H1 (cell line): Measurements from ENCODE around the gene ENPP7. TPM values are rescaled to one million over a fixed set of nuclear protein-coding genes. Genes with fewer than 3 reads are reported as not detected.

ENCODE experiments used
- microRNA-seq, 2 experiments: library from miRNA; unstranded; fragments of <30 nt; microRNA quantifications; one replicate each; pipeline versions ENCODE4 to v1.2.0, GENCODE V29; 2016 to 2020; ENCODE audit warnings: borderline microRNAs expressed in 2 of 2, borderline number of aligned reads in 2 of 2, borderline replicate concordance in 1 of 2
- polyA plus RNA-seq, 7 experiments: library from polyadenylated mRNA; depleted of rRNA in 3 of 7; stranded (reverse) in 5 of 7; unstranded in 2 of 7; fragments of >200 nt in 5 of 7; fragments of 200-250 nt in 2 of 7; gene quantifications; 1 replicate in 5 of 7; 2 replicates in 1 of 7; 4 replicates in 1 of 7; pipeline versions ENCODE4 v1.2.1 to v1.2.3, GENCODE V29; 2011 to 2013; ENCODE audit warnings: missing spikeins in 2 of 7, mixed read lengths in 2 of 7
- small RNA-seq: library from polyadenylated mRNA; stranded (forward); fragments of <200 nt; extraction: miRNeasy Mini kit (QIAGEN cat#:217004); gene quantifications from one replicate; pipeline ENCODE3, GENCODE V24; 2013; ENCODE audit not compliant: insufficient read depth
- total RNA-seq: library from RNA; stranded (reverse); fragmentation: NEBNext Ultra II Directional; extraction: Animal tissue kit (Norgen Biotek cat#: 25700); gene quantifications from 2 replicates; pipeline ENCODE4 v1.2.1, GENCODE V29; 2021

ENPP7 gene
- total and polyA plus RNA-seq, 2 of the 8 experiments (the other 6 are each of a cell fraction or from before 2014, with no cell fraction given): not detected

Small RNAs within 50 kb of the gene (microRNA-seq; reads per million reads assigned to microRNA genes)
- gene MIR4739: 0 to 0.41 reads per million in 2 experiments

Small RNAs within 50 kb of the gene (small RNA-seq; reads per million reads assigned to genes)
- not detected for gene MIR4739

Other genes starting within 250 kb of the ENPP7 start
- gene RBFOX3, start 119.9 kb upstream of the ENPP7 start, total RNA-seq: 19.7 and 26.2 TPM in 2 replicates
- 8.0 and 13.9 TPM in 2 replicates for gene RBFOX3, start 119.9 kb upstream of the ENPP7 start, polyA plus RNA-seq (2011; rRNA removed)
- gene CBX2, start 47.2 kb downstream of the ENPP7 start, total RNA-seq: 83.9 and 85.9 TPM in 2 replicates
- gene CBX2, start 47.2 kb downstream of the ENPP7 start, polyA plus RNA-seq (2011; rRNA removed): 64.3 and 86.5 TPM in 2 replicates
- gene CBX8, start 66.1 kb downstream of the ENPP7 start, total RNA-seq: 1.5 and 2.1 TPM in 2 replicates
- 0.09 and 0.31 TPM in 2 replicates for gene CBX8, start 66.1 kb downstream of the ENPP7 start, polyA plus RNA-seq (2011; rRNA removed)
- gene CBX4, start 108.5 kb downstream of the ENPP7 start, total RNA-seq: 3.2 and 4.0 TPM in 2 replicates
- gene CBX4, start 108.5 kb downstream of the ENPP7 start, polyA plus RNA-seq (2011; rRNA removed): 1.8 and 3.6 TPM in 2 replicates